ENCODE data around the gene ITGAE. TPM values are rescaled to one million over a fixed set of nuclear protein-coding genes. Genes with fewer than 3 reads are reported as not detected.
"Not testable (repeated sequence)": the region's sequence is repeated elsewhere in the genome, so short reads cannot be mapped to it uniquely, and the experiment has no call there.

Gene ITGAE
- total and polyA plus RNA-seq, 2 experiments from 2014 or later, result 11.7 to 44.9 TPM

- Histone ChIP-seq H3K36me3 (ENCODE audit: insufficient read depth) (no peaks in the 10 kb centered on the region), H3K4me2 (no peak overlapping the region), H3K9me2 (ENCODE audit: insufficient read depth) (no peaks in the 10 kb centered on the region), H4K20me1 (replicated peaks; ENCODE audit: insufficient read depth) (no peaks in the 10 kb centered on the region), H3K79me2 (replicated peaks; ENCODE audit: insufficient read depth) (no peaks in the 10 kb centered on the region), H2AFZ (no peak overlapping the region), H3K27ac (ENCODE audit: low read depth) (no peak overlapping the region), H3K27me3 (ENCODE audit: insufficient read depth) (no peaks in the 10 kb centered on the region), H3K4me3 (no peak overlapping the region), H3K4me1 (ENCODE audit: insufficient read depth) (no peaks in the 10 kb centered on the region), H3F3A (replicated peaks; ENCODE audit: low read depth) (no peaks in the 10 kb centered on the region)
- no peak overlapping the region for H3K4me3 Mint-ChIP-seq
- H3K27ac Mint-ChIP-seq, result no peak overlapping the region
- no peaks in the 10 kb centered on the region; the same call in 2 of the 3 replicates for H3K36me3 Mint-ChIP-seq (ENCODE audit: low read depth)
- ATAC-seq, result no peak
- peaks cover 13% of the 10 kb centered on the region for H3K27me3 Mint-ChIP-seq (ENCODE audit: insufficient read depth, low read depth, poor library complexity)
- no peak for DNase-seq (ENCODE audit: low spot score)
- peaks cover 3% of the 10 kb centered on the region; the same call in 2 of the 3 replicates for H3K4me1 Mint-ChIP-seq
- H3K9me3 Mint-ChIP-seq, result peaks cover 3% of the 10 kb centered on the region; the same call in 1 of the 3 replicates
- TF ChIP-seq ZNF114 (CRISPR knock-in tag; IDR thresholded peaks at IDR 0.05), result no peak
- no peak for TF ChIP-seq EZH2phosphoT487 (IDR thresholded peaks at IDR 0.05; ENCODE audit: unreplicated experiment)
- TF ChIP-seq CTCF (conservative IDR thresholded peaks at IDR 0.05; ENCODE audit: low read depth in 2 of 2), result no peak
- no peak for TF ChIP-seq STAT1 (IDR thresholded peaks at IDR 0.05; ENCODE audit: unreplicated experiment)
- no peak for TF ChIP-seq CREB1 (CRISPR knock-in tag; IDR thresholded peaks at IDR 0.05; ENCODE audit: low read depth)
- no peak for TF ChIP-seq JUNB (IDR thresholded peaks at IDR 0.05; ENCODE audit: unreplicated experiment)
- TF ChIP-seq REST (IDR thresholded peaks at IDR 0.05; ENCODE audit: unreplicated experiment), result no peak
- no peak for TF ChIP-seq NANOG (IDR thresholded peaks at IDR 0.05; ENCODE audit: borderline replicate concordance)
- TF ChIP-seq ETS1 (IDR thresholded peaks at IDR 0.05), result no peak
- TF ChIP-seq POLR2AphosphoS5 (IDR thresholded peaks at IDR 0.05; ENCODE audit: low read depth), result no peak
These were observed 12.8 kb downstream of the ITGAE start for GRCh38 chr17:3788200-3788599.

- not testable (repeated sequence) for ATAC-seq; DNase-seq (ENCODE audit: low spot score); H2AFZ ChIP-seq; H3K9me3 Mint-ChIP-seq; H3F3A ChIP-seq (replicated peaks; ENCODE audit: low read depth); H3K27me3 ChIP-seq (ENCODE audit: insufficient read depth); H3K79me2 ChIP-seq (replicated peaks; ENCODE audit: insufficient read depth); H3K36me3 ChIP-seq (ENCODE audit: insufficient read depth); H3K4me3 Mint-ChIP-seq; H3K27ac ChIP-seq (ENCODE audit: low read depth); H3K36me3 Mint-ChIP-seq (ENCODE audit: low read depth); H4K20me1 ChIP-seq (replicated peaks; ENCODE audit: insufficient read depth); H3K9me2 ChIP-seq (ENCODE audit: insufficient read depth); H3K4me1 ChIP-seq (ENCODE audit: insufficient read depth); H3K27ac Mint-ChIP-seq; H3K4me1 Mint-ChIP-seq; H3K4me3 ChIP-seq; H3K4me2 ChIP-seq
- peaks cover 13% of the 10 kb centered on the region for H3K27me3 Mint-ChIP-seq (ENCODE audit: insufficient read depth, low read depth, poor library complexity)
These were observed 15.7 kb downstream of the ITGAE start for GRCh38 chr17:3785323-3785722.

Measured in GM23338 (cell line).